Breast epithelium (tissue), 4 donors: Measurements from ENCODE around the gene NFIX. TPM values are rescaled to one million over a fixed set of nuclear protein-coding genes. Genes with fewer than 3 reads are reported as not detected.

Source experiments
- DNase-seq, 2 donors: peaks; one replicate each; pipeline ENCODE4 v3.0.0-alpha.2; 2019; ENCODE audit warnings: low spot score in 2 of 2
- H3K27ac ChIP-seq, 2 donors: fragments of 200-600 bp; sonication (generic) in 1 of 2; one replicate each; pipeline ENCODE4 v1.5.1; 2016 to 2019; ENCODE audit warnings: mild to moderate bottlenecking in 1 of 2
- H3K27me3 ChIP-seq, 2 donors: fragments of 200-600 bp; sonication (generic) in 1 of 2; one replicate each; pipeline versions ENCODE4 v1.5.1 to v1.6.0; 2017 to 2019; ENCODE audit warnings: control low read depth in 1 of 2, mild to moderate bottlenecking in 1 of 2
- H3K36me3 ChIP-seq: fragments of 200-600 bp; one replicate; pipeline ENCODE4 v1.5.1; 2019
- H3K4me1 ChIP-seq, 2 donors: fragments of 200-600 bp; sonication (generic); one replicate each; pipeline ENCODE4 v1.5.1; 2016 to 2019; ENCODE audit warnings: control low read depth in 1 of 2
- H3K4me3 ChIP-seq, 3 donors: fragments of 200-600 bp; sonication (generic); 1 replicate in 2 of 3; 2 replicates in 1 of 3; pipeline ENCODE4 v1.5.1; 2016 to 2019; ENCODE audit warnings: mild to moderate bottlenecking in 3 of 3, moderate library complexity in 2 of 3
- H3K9me3 ChIP-seq, 2 donors: fragments of 200-600 bp; sonication (generic) in 1 of 2; one replicate each; pipeline ENCODE4 v1.5.1; 2016 to 2019; ENCODE audit warnings: control low read depth in 1 of 2
- CTCF ChIP-seq, 3 donors: fragments of 450-650 bp; IDR thresholded peaks; one replicate each; pipeline ENCODE4 v1.5.1; 2016 to 2017; ENCODE audit warnings: antibody characterized with exemption in 3 of 3, mild to moderate bottlenecking in 3 of 3, moderate library complexity in 3 of 3
- POLR2A ChIP-seq: fragments of 450-650 bp; IDR thresholded peaks from one replicate; pipeline ENCODE4 v1.6.1; 2016; ENCODE audit warnings: antibody characterized with exemption, mild to moderate bottlenecking, moderate library complexity
- POLR2AphosphoS5 ChIP-seq, 3 donors: sonication (generic); formaldehyde crosslinking; IDR thresholded peaks; one replicate each; pipeline ENCODE4 v1.6.1; 2017; ENCODE audit warnings: antibody characterized with exemption in 3 of 3
- intact Hi-C: fragments of 100-400 bp; cut with DNase I; formaldehyde crosslinking; loops from one replicate; pipeline ENCODE4 v1.15.1; 2023; ENCODE audit warnings: low total_unique reads
- total RNA-seq, 3 donors: library from RNA; depleted of rRNA; stranded (reverse); fragments of >200 nt; gene quantifications; one replicate each; pipeline ENCODE4 v1.1.0, GENCODE V29; 2016

NFIX gene
- total RNA-seq, 3 donors from 2014 or later = 43.6 to 53.9 (median 52.8) TPM

- Histone ChIP-seq H3K4me1 (peaks cover 29 to 34% of the 10 kb centered on the region in 2 donors), H3K36me3 (no peaks in the 10 kb centered on the region), H3K9me3 (no peaks in the 10 kb centered on the region), H3K27ac (peak overlapping the region; percentile 71 to 83), H3K27me3 (no peaks in the 10 kb centered on the region), H3K4me3 (no peak overlapping the region)
- DNase-seq = no peak
- intact Hi-C loops = no loop called here
- no peak for TF ChIP-seq POLR2A
- TF ChIP-seq CTCF (IDR thresholded peaks at IDR 0.05) = no peak
- no peak for TF ChIP-seq POLR2AphosphoS5 (IDR thresholded peaks at IDR 0.05)
These were observed 79.1 kb downstream of the NFIX start for GRCh38 chr19:13074378-13074777.

GRCh38 chr19:13076320-13076719 lies 81.0 kb downstream of the NFIX start:
- H3K4me1 ChIP-seq = peaks cover 29 to 30% of the 10 kb centered on the region in 2 donors
- intact Hi-C loops = no loop called here
- H3K9me3 ChIP-seq = no peaks in the 10 kb centered on the region
- no peak for DNase-seq
- no peaks in the 10 kb centered on the region for H3K27me3 ChIP-seq
- H3K36me3 ChIP-seq = no peaks in the 10 kb centered on the region
- no peak overlapping the region for H3K4me3 ChIP-seq
- TF ChIP-seq POLR2AphosphoS5 (IDR thresholded peaks at IDR 0.05) (no peak), CTCF (IDR thresholded peaks at IDR 0.05) (no peak), POLR2A (no peak)
- peak overlapping the region; percentile 79 to 90 for H3K27ac ChIP-seq

- TF ChIP-seq POLR2AphosphoS5 (IDR thresholded peaks at IDR 0.05) = no peak
- no peak for TF ChIP-seq POLR2A
- no peak for TF ChIP-seq CTCF (IDR thresholded peaks at IDR 0.05)
- no peak overlapping the region for H3K4me3 ChIP-seq
- no peak for DNase-seq
- no peaks in the 10 kb centered on the region for H3K36me3 ChIP-seq
- no peaks in the 10 kb centered on the region for H3K27me3 ChIP-seq
- peaks cover 29 to 30% of the 10 kb centered on the region in 2 donors for H3K4me1 ChIP-seq
- H3K9me3 ChIP-seq = no peaks in the 10 kb centered on the region
- peak overlapping the region; percentile 79 to 90 for H3K27ac ChIP-seq
- intact Hi-C loops = no loop called here
These were observed 81.5 kb downstream of the NFIX start for GRCh38 chr19:13076787-13077186.

- Histone ChIP-seq H3K4me3 (no peak overlapping the region), H3K27ac (peak overlapping the region; percentile 79 to 90), H3K9me3 (no peaks in the 10 kb centered on the region), H3K27me3 (no peaks in the 10 kb centered on the region), H3K4me1 (peaks cover 29 to 30% of the 10 kb centered on the region in 2 donors), H3K36me3 (no peaks in the 10 kb centered on the region)
- DNase-seq = no peak
- TF ChIP-seq POLR2AphosphoS5 (IDR thresholded peaks at IDR 0.05) (no peak), POLR2A (no peak), CTCF (IDR thresholded peaks at IDR 0.05) (no peak)
- intact Hi-C loops = no loop called here
These were observed 82.0 kb downstream of the NFIX start for GRCh38 chr19:13077240-13077639.

- intact Hi-C loops = no loop called here
- Histone ChIP-seq H3K36me3 (no peaks in the 10 kb centered on the region), H3K27ac (peak overlapping the region; percentile 79 to 90), H3K4me1 (peaks cover 29 to 30% of the 10 kb centered on the region in 2 donors), H3K27me3 (no peaks in the 10 kb centered on the region), H3K4me3 (no peak overlapping the region), H3K9me3 (no peaks in the 10 kb centered on the region)
- TF ChIP-seq POLR2A (no peak), POLR2AphosphoS5 (IDR thresholded peaks at IDR 0.05) (no peak), CTCF (IDR thresholded peaks at IDR 0.05) (no peak)
- DNase-seq = no peak
These were observed 83.1 kb downstream of the NFIX start for GRCh38 chr19:13078381-13078780.
